Spleen (tissue), 13 donors: ENCODE measurements around the gene FRMPD3. TPM values are rescaled to one million over a fixed set of nuclear protein-coding genes. Genes with fewer than 3 reads are reported as not detected.

Experiments used
- DNase-seq: peaks from one replicate; pipeline ENCODE4 v3.0.0-alpha.2; 2020
- H3K27ac ChIP-seq, 8 donors: fragments of 200-600 bp; sonication (generic) in 7 of 8; 1 replicate in 4 of 8; 2 replicates in 4 of 8; pipeline versions ENCODE4 v1.5.0 to v1.8.0; 2016 to 2021; ENCODE audit warnings: inconsistent platforms in 4 of 8, mild to moderate bottlenecking in 4 of 8, moderate library complexity in 1 of 8
- H3K27me3 ChIP-seq, 7 donors: fragments of 200-600 bp; sonication (generic) in 6 of 7; replicated peaks in 1 of 7; 1 replicate in 4 of 7; 2 replicates in 3 of 7; pipeline versions ENCODE4 v1.5.0 to v1.8.0; 2016 to 2021; ENCODE audit warnings: inconsistent platforms in 3 of 7, mild to moderate bottlenecking in 1 of 7
- H3K36me3 ChIP-seq, 6 donors: fragments of 200-600 bp; sonication (generic) in 5 of 6; 1 replicate in 4 of 6; 2 replicates in 2 of 6; pipeline versions ENCODE4 v1.5.0 to v1.8.0; 2016 to 2021; ENCODE audit warnings: inconsistent platforms in 2 of 6
- H3K4me1 ChIP-seq, 6 donors: fragments of 200-600 bp; sonication (generic) in 5 of 6; 1 replicate in 3 of 6; 2 replicates in 3 of 6; pipeline versions ENCODE4 v1.5.0 to v1.8.0; 2016 to 2021; ENCODE audit warnings: inconsistent platforms in 3 of 6
- H3K4me3 ChIP-seq, 8 donors: fragments of 200-600 bp; sonication (generic) in 7 of 8; 1 replicate in 4 of 8; 2 replicates in 4 of 8; pipeline versions ENCODE4 v1.5.0 to v1.8.0; 2016 to 2021; ENCODE audit warnings: inconsistent platforms in 4 of 8, mild to moderate bottlenecking in 4 of 8, moderate library complexity in 2 of 8
- H3K9me3 ChIP-seq, 8 donors: fragments of 200-600 bp; sonication (generic) in 7 of 8; 1 replicate in 4 of 8; 2 replicates in 4 of 8; pipeline versions ENCODE4 v1.5.0 to v1.8.0; 2016 to 2021; ENCODE audit warnings: inconsistent platforms in 4 of 8
- POLR2A ChIP-seq, 3 donors: fragments of 450-650 bp; IDR thresholded peaks; one replicate each; pipeline ENCODE4 v1.5.1; 2017; ENCODE audit warnings: antibody characterized with exemption in 3 of 3, mild to moderate bottlenecking in 1 of 3
- POLR2AphosphoS5 ChIP-seq, 3 donors: sonication (generic); formaldehyde crosslinking; IDR thresholded peaks; one replicate each; pipeline ENCODE4 v1.5.1; 2017; ENCODE audit warnings: antibody characterized with exemption in 3 of 3
- WGBS, 5 donors: extraction: QIAGEN DNeasy Blood & Tissue Kit in 3 of 5; methylation state at CpG; one replicate each; pipeline versions ENCODE4 v1.1.5 to v1.1.7; 2013 to 2018; 5-methylcytosine and 5-hydroxymethylcytosine counted together
- intact Hi-C: fragments of 100-400 bp; cut with DNase I; formaldehyde crosslinking; loops from one replicate; pipeline ENCODE4 v1.15.0; 2023; ENCODE audit warnings: low total_unique reads
- long read RNA-seq, 2 donors: transcript quantifications; one replicate each; lab custom pipeline, GENCODE V29; 2026
- polyA plus RNA-seq, 3 donors: library from polyadenylated mRNA; stranded (reverse); fragments of 200-250 nt; gene quantifications; one replicate each; pipeline ENCODE4 v1.2.1, GENCODE V29; 2013
- total RNA-seq, 7 donors: library from RNA; depleted of rRNA in 3 of 7; stranded (reverse); fragments of >200 nt in 3 of 7; fragmentation: NEBNext Ultra II Directional in 4 of 7; extraction: Animal tissue kit (Norgen Biotek cat#: 25700) in 4 of 7; gene quantifications; one replicate each; pipeline versions ENCODE4 v1.1.0 to v1.2.1, GENCODE V29; 2016 to 2021
- TF ChIP-seq, protein P1 (sequence below), 11 experiments: fragments of 200-600 bp in 7 of 11; fragments of 450-650 bp in 4 of 11; sonication (generic) in 4 of 11; IDR thresholded peaks in 8 of 11; conservative IDR thresholded peaks in 3 of 11; 1 replicate in 7 of 11; 2 replicates in 4 of 11; pipeline versions ENCODE4 v1.4.0 to v1.8.0; 2016 to 2021; ENCODE audit warnings: antibody characterized with exemption in 11 of 11, inconsistent platforms in 4 of 11, mild to moderate bottlenecking in 1 of 11
- donor health status: healthy with polysubstance abuse.
- donor health status: DM: no; HTN: no; CAD: no; lungs with moderate emphysema.
- donor health status: DM: no; HTN: no; CAD: no.
- donor health status: Bipolar disorder and iron deficiency.
- donor health status: healthy.
- donor health status: DM: no; HTN: no; CAD: no.
- donor health status: DM: yes; HTN: yes; CAD: no.

Gene FRMPD3
- under 1 TPM; 0.07 to 0.51 (median 0.38) TPM for total RNA-seq
- under 1 TPM; 0.03 to 0.07 (median 0.05) TPM for polyA plus RNA-seq
- long read RNA-seq, donor 1: 0 reads
- long read RNA-seq, donor 2: 0 reads

DNA sequence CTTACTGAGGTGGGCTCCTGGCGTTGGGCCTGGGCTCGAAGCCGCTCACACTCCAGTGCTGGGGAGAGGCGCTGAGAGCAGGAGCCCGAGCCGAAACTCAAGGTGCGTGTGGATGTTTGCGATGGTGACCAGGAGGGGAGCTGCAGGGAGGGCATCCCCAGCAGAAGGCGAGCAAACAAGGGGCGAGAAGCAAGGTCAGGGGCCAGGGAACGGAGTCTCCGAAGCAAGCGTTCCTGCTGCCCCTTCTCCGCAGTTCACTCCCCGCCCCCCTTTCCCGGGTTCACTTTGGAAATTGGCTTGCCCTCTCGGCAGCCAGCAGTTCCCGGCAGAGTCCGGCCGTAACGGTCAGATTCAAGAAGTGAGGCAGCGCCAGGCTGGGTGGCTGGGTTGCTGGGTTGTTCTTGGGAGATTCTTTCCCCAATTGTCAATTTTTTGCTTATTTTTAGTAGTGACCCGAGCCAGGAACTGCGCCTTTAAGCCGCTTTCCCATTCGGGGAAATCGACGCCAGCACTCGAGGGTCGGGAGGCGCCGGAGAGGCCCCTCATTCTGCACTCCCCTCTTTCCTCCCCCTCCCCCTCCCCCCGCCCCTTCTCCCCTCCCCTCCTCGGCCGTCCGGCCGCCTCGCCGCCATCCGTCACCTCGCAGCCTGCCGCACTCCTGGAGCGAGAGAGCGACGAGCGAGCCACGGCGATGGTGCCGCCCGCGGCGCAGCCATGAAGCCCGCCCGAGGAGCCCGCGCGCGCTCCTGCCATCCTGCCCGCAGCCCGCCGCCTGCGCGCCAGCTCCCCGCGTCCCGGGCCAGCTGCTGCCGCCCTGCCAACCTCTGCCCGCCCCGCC is at the start of gene FRMPD3:
Gene FRMPD3, plus strand, starts transcription at position 655 of the 838 bp plus-strand sequence. CDS start 76,937 bp downstream, outside the sequence.
- Histone ChIP-seq H3K4me1 (peaks cover 0 to 24% (median 7%) of the 10 kb centered on the region in 6 donors), H3K27me3 (peaks cover 0 to 87% (median 36%) of the 10 kb centered on the region in 7 donors), H3K9me3 (no peaks in the 10 kb centered on the region), H3K27ac (no peak within 1 kb of the TSS), H3K4me3 (peak within 1 kb of the TSS in 7 of 8 donors; percentile 7 to 69 (median 31)), H3K36me3 (no peaks in the 10 kb centered on the region)
- no peak for TF ChIP-seq POLR2AphosphoS5 (IDR thresholded peaks at IDR 0.05)
- TF ChIP-seq, protein P1, sequence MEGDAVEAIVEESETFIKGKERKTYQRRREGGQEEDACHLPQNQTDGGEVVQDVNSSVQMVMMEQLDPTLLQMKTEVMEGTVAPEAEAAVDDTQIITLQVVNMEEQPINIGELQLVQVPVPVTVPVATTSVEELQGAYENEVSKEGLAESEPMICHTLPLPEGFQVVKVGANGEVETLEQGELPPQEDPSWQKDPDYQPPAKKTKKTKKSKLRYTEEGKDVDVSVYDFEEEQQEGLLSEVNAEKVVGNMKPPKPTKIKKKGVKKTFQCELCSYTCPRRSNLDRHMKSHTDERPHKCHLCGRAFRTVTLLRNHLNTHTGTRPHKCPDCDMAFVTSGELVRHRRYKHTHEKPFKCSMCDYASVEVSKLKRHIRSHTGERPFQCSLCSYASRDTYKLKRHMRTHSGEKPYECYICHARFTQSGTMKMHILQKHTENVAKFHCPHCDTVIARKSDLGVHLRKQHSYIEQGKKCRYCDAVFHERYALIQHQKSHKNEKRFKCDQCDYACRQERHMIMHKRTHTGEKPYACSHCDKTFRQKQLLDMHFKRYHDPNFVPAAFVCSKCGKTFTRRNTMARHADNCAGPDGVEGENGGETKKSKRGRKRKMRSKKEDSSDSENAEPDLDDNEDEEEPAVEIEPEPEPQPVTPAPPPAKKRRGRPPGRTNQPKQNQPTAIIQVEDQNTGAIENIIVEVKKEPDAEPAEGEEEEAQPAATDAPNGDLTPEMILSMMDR (IDR thresholded peaks at IDR 0.05 in 8 of 11, conservative IDR thresholded peaks at IDR 0.05 in 3 of 11): no peak
- no peak for TF ChIP-seq POLR2A (IDR thresholded peaks at IDR 0.05)
- WGBS, 5 donors: 0 to 39% (median 1%) methylated on average over 25 to 68 of the region's 69 CpGs
- DNase-seq: no peak
- intact Hi-C loops: no loop called here

DNA sequence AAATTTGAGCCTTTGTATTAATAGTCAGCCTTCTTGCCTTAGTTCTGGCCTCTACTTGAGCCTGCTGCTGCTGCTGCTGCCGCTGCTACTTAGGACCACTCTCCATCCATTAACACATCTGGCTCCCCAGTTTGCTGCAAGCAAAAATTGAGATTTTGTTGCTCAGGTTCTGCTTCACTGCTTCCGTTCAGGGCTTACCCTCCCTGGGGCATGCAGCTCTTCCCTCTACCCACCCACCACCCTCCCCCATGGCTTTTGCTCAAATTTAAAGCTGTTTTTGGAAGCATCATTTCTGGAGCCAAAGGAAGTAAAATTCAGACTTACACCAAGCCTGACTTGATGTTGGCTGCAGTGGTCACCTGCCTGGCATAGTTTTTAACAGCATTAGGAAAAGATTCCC is 28.9 kb upstream of the FRMPD3 start:
- 61 to 82% (median 72%) methylated on average over 2 of the region's 2 CpGs for WGBS, 5 donors
- no peaks in the 10 kb centered on the region for H3K4me1 ChIP-seq
- H3K9me3 ChIP-seq: peaks cover 0 to under 1% (median 0%) of the 10 kb centered on the region in 8 donors
- H3K36me3 ChIP-seq: no peaks in the 10 kb centered on the region
- intact Hi-C loops: no loop called here
- peaks cover 0 to 7% (median 0%) of the 10 kb centered on the region in 7 donors for H3K27me3 ChIP-seq
- TF ChIP-seq, protein P1 (IDR thresholded peaks at IDR 0.05 in 8 of 11, conservative IDR thresholded peaks at IDR 0.05 in 3 of 11): no peak
- TF ChIP-seq POLR2A (IDR thresholded peaks at IDR 0.05) (no peak), POLR2AphosphoS5 (IDR thresholded peaks at IDR 0.05) (no peak)
- no peak overlapping the region for H3K4me3 ChIP-seq
- no peak overlapping the region for H3K27ac ChIP-seq
- DNase-seq: no peak

DNA sequence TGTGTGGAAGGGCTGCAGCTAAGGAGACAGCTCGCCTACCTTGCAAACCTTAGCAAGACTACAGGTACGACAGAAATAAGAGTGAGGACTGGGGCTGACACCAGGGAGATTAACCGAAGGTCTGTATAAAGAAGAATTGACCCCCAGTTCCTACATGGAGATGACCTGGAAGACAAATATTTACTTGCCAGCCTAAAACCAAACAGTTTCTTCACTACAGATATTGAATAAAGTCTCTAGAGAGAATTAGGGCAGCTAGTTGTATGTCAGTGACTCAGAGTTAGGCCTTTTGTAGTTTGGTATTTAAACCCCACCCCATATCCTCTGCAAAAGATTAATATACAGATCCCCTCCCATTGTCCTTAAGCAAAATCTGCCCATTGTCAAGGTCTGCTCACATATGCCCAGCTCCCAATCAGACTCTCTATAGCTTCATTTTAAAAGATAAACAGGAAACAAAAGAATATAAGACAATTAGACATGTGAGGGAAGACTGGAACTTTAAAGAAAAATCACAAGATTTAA is 28.1 kb upstream of the FRMPD3 start:
- Histone ChIP-seq H3K27ac (no peak overlapping the region), H3K9me3 (peaks cover 0 to 9% (median 0%) of the 10 kb centered on the region in 8 donors), H3K27me3 (peaks cover 0 to 7% (median 0%) of the 10 kb centered on the region in 7 donors), H3K4me1 (no peaks in the 10 kb centered on the region), H3K36me3 (no peaks in the 10 kb centered on the region), H3K4me3 (no peak overlapping the region)
- 64 to 91% (median 76%) methylated on average over 3 of the region's 3 CpGs for WGBS, 5 donors
- DNase-seq: no peak
- TF ChIP-seq, protein P1 (IDR thresholded peaks at IDR 0.05 in 8 of 11, conservative IDR thresholded peaks at IDR 0.05 in 3 of 11): no peak
- intact Hi-C loops: no loop called here

DNA sequence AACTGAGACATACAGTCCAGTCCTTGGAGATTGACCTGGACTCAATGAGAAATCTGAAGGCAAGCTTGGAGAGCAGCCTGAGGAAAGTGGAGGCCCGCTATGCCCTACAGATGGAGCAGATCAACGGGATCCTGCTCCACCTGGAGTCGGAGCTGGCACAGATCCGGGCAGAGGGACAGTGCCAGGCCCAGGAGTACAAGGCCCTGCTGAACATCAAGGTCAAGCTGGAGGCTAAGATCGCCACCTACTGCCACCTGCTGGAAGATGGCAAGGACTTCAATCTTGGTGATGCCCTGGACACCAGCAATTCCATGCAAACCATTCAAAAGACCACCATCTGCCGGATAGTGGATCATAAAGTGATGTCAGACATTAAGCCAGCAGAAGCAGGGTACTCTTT is 20.4 kb upstream of the FRMPD3 start:
- DNase-seq: no peak
- intact Hi-C loops: no loop called here
- WGBS, 5 donors: 46 to 55% (median 48%) methylated on average over 6 of the region's 6 CpGs
- Histone ChIP-seq H3K27me3 (peaks cover 0 to under 1% (median 0%) of the 10 kb centered on the region in 7 donors), H3K4me3 (no peak overlapping the region), H3K27ac (no peak overlapping the region), H3K36me3 (no peaks in the 10 kb centered on the region), H3K9me3 (peaks cover 0 to 15% (median 0%) of the 10 kb centered on the region in 8 donors), H3K4me1 (no peaks in the 10 kb centered on the region)
- TF ChIP-seq POLR2A (IDR thresholded peaks at IDR 0.05): no peak
- TF ChIP-seq, protein P1 (IDR thresholded peaks at IDR 0.05 in 8 of 11, conservative IDR thresholded peaks at IDR 0.05 in 3 of 11): peak in 5 of 11 experiments; percentile 12 to 44 (median 36)
